Activated T-cell treated with anti-CD3 and anti-CD28 coated beads for 4 hours (primary cell): ENCODE results near the gene FDX1.
"Not testable (repeated sequence)": the region's sequence is repeated elsewhere in the genome, so short reads cannot be mapped to it uniquely, and the experiment has no call there.

ENCODE experiments used
- DNase-seq: peaks from one replicate; pipeline ENCODE4 v3.0.0-alpha.2; 2020

The FDX1 gene, protein sequence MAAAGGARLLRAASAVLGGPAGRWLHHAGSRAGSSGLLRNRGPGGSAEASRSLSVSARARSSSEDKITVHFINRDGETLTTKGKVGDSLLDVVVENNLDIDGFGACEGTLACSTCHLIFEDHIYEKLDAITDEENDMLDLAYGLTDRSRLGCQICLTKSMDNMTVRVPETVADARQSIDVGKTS

DNA sequence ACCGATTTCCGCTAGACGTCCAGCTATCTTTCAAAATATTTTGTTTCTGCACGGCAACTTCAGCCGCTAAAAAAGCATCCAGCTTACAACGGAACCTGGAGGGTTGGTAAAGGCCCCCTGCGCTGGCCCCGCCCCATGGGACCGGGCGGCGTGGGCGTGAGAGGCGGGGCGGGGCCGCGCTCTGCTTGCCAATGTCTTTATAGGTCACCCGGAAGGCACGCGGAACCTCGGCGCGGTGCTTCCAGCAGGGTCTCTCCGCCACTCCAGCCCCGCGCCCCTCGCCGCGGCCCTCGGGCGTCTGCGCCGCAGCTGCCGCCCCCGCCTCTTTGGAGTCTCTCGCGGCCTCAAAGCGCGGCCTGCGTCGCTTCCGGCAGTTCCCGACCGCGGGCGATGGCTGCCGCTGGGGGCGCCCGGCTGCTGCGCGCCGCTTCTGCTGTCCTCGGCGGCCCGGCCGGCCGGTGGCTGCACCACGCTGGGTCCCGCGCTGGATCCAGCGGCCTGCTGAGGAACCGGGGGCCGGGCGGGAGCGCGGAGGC is at the start of gene FDX1:
Gene FDX1 (plus strand): TSS at position 218 of the 536 bp plus-strand sequence. CDS start 173 bp downstream, at position 391.
- peak; percentile 73 for DNase-seq

DNA sequence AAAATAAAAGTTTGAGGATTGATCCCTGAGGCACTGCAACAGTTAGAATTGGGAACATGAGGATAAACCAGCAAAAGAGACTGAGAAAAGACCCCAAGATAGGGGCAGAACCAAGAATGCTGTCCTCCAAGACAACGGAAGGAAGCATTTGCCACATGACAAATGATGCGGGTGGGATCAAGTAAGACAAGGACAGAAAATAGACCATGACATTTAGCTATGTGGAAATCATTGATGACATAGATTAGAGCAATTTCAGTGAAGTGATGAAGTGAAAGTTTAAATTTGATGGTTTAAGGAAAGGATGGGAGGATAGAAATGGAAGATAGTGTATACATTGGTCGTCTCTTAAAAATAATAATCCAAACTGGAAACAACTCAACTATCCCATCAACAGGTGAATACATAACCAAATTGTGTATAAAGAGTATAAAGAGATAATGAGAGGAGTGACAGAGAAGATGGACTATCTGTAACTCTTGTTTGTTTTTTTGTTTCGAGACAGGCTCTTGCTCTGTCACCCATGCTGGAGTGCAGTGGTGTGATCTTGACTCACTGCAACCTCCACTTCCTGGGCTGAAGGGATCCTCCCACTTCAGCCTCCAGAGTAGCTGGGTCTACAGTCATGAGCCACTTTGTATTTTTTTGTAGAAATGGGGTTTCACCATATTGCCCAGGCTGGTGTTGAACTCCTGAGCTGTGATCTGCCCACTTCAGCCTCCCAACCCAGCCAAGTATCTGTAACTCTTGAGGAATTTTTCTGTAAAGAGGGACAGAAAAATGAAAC is 48.7 kb upstream of the FDX1 start:
- no peak for DNase-seq

- DNase-seq: not testable (repeated sequence)
Observed at GRCh38 chr11:110388231-110388630, 41.5 kb upstream of the FDX1 start.

GRCh38 chr11:110389965-110390364 is 39.8 kb upstream of the FDX1 start:
- no peak for DNase-seq

- DNase-seq: no peak
Observed at GRCh38 chr11:110392056-110392455, 37.7 kb upstream of the FDX1 start.

DNA sequence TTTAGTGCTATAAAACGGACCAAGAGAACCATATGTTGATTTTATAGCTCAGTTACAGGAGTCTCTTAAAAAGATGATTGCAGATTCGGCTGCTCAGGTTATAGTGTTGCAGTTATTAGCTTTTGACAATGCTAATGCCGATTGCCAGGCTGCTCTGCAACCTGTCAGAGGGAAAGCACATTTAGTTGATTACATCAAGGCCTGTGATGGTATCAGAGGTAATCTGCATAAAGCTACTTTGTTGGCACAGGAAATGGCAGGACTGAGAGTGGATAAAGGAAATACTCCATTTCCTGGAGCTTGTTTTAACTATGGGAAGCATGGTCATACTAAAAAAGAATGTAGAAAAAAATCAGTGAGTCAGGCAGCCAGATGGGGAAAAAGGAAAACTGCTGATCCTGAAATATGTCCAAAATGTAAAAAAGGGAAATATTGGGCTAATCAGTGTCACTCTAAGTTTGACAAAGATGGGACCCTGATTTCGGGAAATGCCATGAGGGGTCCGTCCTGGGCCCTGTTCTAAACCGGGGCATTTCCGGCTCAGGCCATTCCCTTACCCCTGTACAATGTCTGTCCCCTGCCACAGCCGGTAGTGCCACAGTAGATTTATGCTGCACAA is 32.0 kb upstream of the FDX1 start:
- not testable (repeated sequence) for DNase-seq

DNA sequence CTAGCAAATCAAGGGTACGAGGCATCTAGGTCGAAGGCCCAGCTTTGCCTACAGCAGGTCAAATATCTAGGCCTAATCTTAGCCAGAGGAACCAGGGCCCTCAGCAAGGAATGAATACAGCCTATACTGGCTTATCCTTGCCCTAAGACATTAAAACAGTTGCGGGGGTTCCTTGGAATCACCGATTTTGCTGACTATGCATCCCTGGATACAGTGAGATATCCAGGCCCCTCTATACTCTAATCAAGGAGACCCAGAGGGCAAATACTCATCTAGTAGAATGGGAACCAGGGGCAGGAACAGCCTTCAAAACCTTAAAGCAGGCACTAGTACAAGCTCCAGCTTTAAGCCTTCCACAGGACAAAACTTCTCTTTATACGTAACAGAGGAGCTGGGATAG is 26.2 kb upstream of the FDX1 start:
- not testable (repeated sequence) for DNase-seq

DNA sequence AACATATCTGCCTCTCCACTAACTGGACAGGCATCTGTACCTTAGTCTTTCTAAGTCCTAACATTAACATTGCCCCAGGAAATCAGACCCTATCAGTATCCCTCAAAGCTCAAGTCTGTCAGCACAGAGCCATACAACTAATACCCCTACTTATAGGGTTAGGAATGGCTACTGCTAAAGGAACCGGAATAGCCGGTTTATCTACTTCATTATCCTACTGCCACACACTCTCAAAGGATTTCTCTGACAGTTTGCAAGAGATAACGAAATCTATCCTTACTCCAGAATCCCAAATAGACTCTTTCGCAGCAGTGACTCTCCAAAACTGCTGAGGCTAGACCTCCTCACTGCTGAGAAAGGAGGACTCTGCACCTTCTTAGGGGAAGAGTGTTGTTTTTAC is 24.1 kb upstream of the FDX1 start:
- not testable (repeated sequence) for DNase-seq

DNA sequence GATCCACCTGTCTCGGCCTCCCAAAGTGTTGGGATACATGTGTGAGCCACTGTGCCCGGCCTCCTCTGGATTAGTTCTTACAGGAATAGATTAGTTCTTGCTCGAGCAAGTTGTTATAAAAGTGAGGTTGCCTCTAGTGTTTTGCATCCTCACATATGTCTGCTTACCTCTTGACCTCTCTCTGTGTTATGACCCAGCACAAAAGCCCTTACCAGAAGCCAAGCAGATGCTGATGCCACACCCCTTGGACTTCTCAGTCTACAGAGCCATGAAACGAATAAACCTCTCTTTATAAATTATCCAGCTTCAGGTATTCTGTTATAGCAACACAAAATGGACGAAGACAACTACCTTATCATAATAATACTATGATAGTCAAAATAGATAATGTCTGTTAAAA is 22.4 kb upstream of the FDX1 start:
- no peak for DNase-seq

GRCh38 chr11:110409174-110409573 is 20.6 kb upstream of the FDX1 start:
- DNase-seq: no peak

- no peak for DNase-seq
Observed at GRCh38 chr11:110410651-110411050, 19.1 kb upstream of the FDX1 start.

GRCh38 chr11:110415081-110415480 is 14.7 kb upstream of the FDX1 start:
- no peak for DNase-seq

- not testable (repeated sequence) for DNase-seq
Observed at GRCh38 chr11:110421658-110422057, 8.1 kb upstream of the FDX1 start.

GRCh38 chr11:110422306-110422905 is 7.3 kb upstream of the FDX1 start:
- DNase-seq: no peak

DNA sequence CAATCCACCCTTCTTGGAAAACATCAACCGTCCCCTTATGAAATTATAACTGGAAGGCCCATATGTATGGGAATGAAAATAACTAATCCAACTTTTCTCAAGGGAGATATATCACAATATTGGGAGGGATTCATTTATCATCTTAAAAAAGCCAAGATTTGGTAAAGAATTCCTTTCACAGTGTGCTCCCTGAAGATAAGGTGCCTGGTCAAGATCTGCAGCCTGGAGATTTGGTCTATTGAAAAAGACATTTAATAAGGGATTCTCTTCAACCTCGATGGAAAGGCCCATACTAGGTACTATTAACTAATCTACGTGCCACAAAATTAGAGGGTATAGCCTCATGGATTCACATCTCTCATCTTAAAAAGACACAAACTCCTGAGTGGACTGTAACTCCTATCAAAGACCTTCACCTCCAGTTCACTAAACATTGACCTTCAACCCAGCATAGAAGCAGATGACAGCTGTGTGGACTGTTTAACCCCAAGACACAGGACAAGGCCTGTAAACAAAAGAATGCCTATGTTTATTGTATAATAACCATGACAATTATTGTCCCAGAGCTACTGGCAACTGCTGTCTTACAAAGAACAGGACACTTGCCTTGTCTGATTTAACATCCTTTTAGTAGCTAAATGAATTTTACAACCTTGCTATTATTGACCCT is 4.8 kb upstream of the FDX1 start:
- DNase-seq: no peak

GRCh38 chr11:110425751-110426545 is 3.8 kb upstream of the FDX1 start:
- no peak for DNase-seq

GRCh38 chr11:110428040-110428439 is 1.7 kb upstream of the FDX1 start:
- no peak for DNase-seq

GRCh38 chr11:110428956-110429730 is 605 bp upstream of the FDX1 start:
- DNase-seq: no peak

GRCh38 chr11:110430267-110431050 is 711 bp downstream of the FDX1 start:
- peak; percentile 5 for DNase-seq

DNA sequence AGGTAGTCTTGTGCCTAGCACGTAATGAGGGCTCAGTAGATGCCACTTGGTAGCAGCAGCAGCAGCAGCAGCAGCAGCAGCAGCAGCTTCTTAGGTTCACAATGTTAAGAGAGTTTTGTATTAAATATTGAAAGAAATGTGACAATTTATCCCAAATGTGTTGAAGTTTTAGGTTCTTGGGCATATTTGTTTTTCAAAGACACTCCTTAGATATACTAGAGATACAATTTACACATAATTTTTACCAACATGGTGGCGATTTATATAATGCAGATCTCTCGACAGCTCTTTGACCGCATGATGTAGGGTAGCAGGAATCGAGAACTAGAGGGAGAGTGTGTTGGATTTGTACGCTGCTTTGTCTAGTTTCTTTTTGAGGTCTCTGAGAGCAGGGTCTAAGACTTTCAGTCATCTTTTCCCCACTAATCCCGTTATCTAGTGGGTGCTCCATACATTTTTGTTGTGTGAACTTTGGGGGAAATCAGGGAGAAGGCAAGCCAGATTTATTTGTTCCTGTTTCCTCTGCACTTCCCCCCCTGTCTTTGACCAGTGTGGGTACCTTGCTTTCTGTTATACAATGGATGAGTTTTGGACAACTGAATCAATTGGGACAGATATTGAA is 1.4 kb downstream of the FDX1 start:
- DNase-seq: no peak
